ENCODE results near the gene SH3PXD2B.

SH3PXD2B gene

GRCh38 chr5:172429201-172429940 lies 25.0 kb downstream of the SH3PXD2B start:
- TF ChIP-seq GATA3 (IDR thresholded peaks at IDR 0.05; ENCODE audit: low read depth, low read length) (no peak), GATA2 (IDR thresholded peaks at IDR 0.05; ENCODE audit: low read depth, low read length) (no peak)

DNA sequence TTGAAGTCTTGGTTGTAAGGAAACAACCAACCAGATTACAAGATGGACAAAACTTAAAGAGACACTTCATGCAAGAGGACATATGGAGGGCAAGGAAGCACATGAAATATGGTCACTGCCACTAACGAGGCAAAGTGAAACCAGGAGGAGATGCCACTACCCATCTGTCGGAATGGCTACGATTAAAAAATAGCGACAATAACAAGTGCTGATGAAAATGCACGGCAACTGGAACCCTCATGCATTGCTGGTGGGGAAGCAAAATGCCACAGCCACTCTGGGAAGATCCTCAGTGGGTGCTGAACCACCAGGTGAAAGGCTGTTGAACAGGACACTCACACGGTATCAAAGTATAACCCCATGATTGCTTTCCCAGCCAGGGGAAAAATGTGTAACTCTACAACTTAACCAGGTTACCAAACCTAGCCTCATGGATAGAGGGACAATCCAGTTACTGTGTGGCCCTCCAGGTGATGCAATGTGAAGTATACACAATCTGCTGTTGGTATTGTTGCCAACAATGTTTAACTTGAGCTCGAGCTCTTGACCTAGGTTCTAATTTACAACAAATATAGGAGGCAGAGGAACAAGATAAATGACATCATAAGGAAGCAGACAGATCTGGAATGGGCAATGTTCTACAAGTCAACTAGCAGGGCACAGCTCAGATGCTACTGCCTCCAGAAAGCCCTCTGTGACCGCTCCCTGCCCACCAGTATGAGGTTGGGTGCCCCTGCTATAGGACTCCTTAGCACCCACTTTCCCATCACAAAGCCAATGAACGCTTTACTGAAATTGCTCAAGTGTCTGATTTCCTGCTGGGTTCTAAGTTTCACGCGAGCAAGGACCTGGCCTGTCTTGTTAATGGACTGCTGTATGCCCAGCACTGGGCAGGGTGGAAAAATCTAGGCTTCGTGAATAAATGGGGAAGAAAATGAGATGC lies 25.8 kb downstream of the SH3PXD2B start:
- TF ChIP-seq GATA2 (IDR thresholded peaks at IDR 0.05; ENCODE audit: low read depth, low read length): no peak
- TF ChIP-seq GATA3 (IDR thresholded peaks at IDR 0.05; ENCODE audit: low read depth, low read length): no peak

GRCh38 chr5:172427202-172427601 lies 27.1 kb downstream of the SH3PXD2B start:
- TF ChIP-seq GATA2 (IDR thresholded peaks at IDR 0.05; ENCODE audit: low read depth, low read length) (no peak), GATA3 (IDR thresholded peaks at IDR 0.05; ENCODE audit: low read depth, low read length) (no peak)

DNA sequence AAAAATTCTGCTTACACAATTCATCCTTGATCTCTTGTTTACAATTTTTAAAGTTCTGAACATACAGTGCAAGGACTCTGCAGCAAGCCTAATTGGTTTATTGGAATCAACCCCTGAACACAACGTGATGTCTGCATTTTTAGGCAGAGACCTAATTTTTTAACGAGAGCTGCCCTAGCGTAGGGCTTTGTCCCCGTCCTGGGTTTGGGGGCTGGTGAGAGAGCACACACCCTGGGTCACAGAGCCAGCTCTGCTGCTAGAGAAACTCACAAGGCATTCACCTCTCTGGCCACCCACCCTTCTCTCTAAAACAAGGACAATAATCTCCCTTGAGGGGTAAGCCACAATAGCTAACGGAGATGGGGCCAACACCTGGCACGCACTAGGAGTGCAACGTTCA lies 28.2 kb downstream of the SH3PXD2B start:
- TF ChIP-seq GATA3 (IDR thresholded peaks at IDR 0.05; ENCODE audit: low read depth, low read length) (no peak), GATA2 (IDR thresholded peaks at IDR 0.05; ENCODE audit: low read depth, low read length) (no peak)

DNA sequence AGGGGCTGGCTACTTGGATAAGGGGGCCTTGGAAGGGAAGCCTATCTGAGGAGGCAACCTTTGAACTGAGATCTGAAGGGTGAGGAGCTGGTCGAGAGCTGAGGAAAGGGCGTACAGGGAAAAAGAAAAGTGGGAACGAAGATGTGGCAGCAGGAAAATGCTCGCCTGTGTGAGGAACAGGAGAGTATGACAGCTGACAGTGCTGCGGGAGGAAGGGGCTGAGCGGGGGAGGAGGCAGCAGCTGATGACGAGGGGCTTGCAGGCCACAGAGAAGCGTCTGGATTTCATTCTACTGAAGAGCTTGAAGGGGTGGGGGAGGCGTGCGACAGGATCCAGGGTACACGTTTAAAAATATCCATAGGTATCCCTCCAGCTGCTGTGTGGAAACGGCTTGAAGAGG lies 28.9 kb downstream of the SH3PXD2B start:
- TF ChIP-seq GATA3 (IDR thresholded peaks at IDR 0.05; ENCODE audit: low read depth, low read length) (no peak), GATA2 (IDR thresholded peaks at IDR 0.05; ENCODE audit: low read depth, low read length) (no peak)

DNA sequence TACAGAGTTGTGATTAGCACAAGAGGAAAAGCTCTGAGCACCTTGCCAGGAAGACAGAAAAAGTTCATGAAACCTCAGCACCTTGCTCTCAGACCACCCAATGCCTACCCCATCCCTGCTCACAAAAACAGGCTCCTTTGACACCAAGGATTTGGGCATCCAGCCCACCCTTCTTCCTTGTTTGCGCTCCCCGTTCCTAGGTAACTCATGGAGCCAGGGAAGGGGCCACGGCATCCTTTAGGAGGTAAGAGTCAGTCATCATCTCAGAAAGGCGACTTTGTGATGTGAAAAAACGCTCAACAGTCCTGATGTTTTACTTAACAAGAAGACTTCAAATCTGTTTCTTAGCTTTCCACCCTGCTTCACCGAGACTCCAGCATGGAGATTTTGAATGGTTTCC lies 29.5 kb downstream of the SH3PXD2B start:
- no peak for TF ChIP-seq GATA3 (IDR thresholded peaks at IDR 0.05; ENCODE audit: low read depth, low read length)
- TF ChIP-seq GATA2 (IDR thresholded peaks at IDR 0.05; ENCODE audit: low read depth, low read length): no peak

DNA sequence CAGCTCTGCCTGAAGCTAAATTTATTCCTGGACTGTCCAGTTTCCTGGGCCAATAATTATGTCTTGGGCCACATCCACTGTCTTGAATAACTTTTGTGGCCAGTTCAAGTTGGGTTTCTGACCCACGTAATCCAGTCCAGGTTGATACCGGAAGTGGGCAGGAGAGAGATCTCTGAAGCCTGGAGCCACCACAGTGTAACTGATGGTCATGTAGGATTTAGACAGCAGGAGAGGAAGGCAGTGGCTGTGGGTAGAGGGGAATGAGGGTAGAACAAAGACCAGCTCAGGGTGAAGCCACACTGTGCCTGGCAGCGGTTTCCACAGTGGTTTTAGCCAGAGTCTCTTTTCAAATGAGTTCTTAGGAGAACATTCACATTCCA lies 30.2 kb downstream of the SH3PXD2B start:
- TF ChIP-seq GATA2 (IDR thresholded peaks at IDR 0.05; ENCODE audit: low read depth, low read length): no peak
- no peak for TF ChIP-seq GATA3 (IDR thresholded peaks at IDR 0.05; ENCODE audit: low read depth, low read length)

- no peak for TF ChIP-seq GATA2 (IDR thresholded peaks at IDR 0.05; ENCODE audit: low read depth, low read length)
- TF ChIP-seq GATA3 (IDR thresholded peaks at IDR 0.05; ENCODE audit: low read depth, low read length): no peak
These were observed 30.8 kb downstream of the SH3PXD2B start for GRCh38 chr5:172423379-172424110.

GRCh38 chr5:172422255-172422654 lies 32.1 kb downstream of the SH3PXD2B start:
- TF ChIP-seq GATA3 (IDR thresholded peaks at IDR 0.05; ENCODE audit: low read depth, low read length) (no peak), GATA2 (IDR thresholded peaks at IDR 0.05; ENCODE audit: low read depth, low read length) (no peak)

- TF ChIP-seq GATA2 (IDR thresholded peaks at IDR 0.05; ENCODE audit: low read depth, low read length): no peak
- no peak for TF ChIP-seq GATA3 (IDR thresholded peaks at IDR 0.05; ENCODE audit: low read depth, low read length)
These were observed 33.3 kb downstream of the SH3PXD2B start for GRCh38 chr5:172421020-172421419.

GRCh38 chr5:172420235-172420939 lies 33.9 kb downstream of the SH3PXD2B start:
- TF ChIP-seq GATA2 (IDR thresholded peaks at IDR 0.05; ENCODE audit: low read depth, low read length) (no peak), GATA3 (IDR thresholded peaks at IDR 0.05; ENCODE audit: low read depth, low read length) (no peak)

GRCh38 chr5:172418862-172419814 lies 35.2 kb downstream of the SH3PXD2B start:
- TF ChIP-seq GATA3 (IDR thresholded peaks at IDR 0.05; ENCODE audit: low read depth, low read length) (no peak), GATA2 (IDR thresholded peaks at IDR 0.05; ENCODE audit: low read depth, low read length) (no peak)

All from SH-SY5Y (cell line).